ENCODE results near the gene CD22. TPM values are rescaled to one million over a fixed set of nuclear protein-coding genes. Genes with fewer than 3 reads are reported as not detected.
A peak's percentile ranks its signal among the peaks of the same experiment; 100 is the strongest.

Gene CD22
- total and polyA plus RNA-seq, 10 of the 15 experiments (the other 5 are each of a cell fraction or from before 2014, with no cell fraction given): 23.0 to 344 (median 181) TPM

GRCh38 chr19:35332817-35333216, 3.8 kb downstream of the CD22 start (continued):
- TF ChIP-seq TARDBP (IDR thresholded peaks at IDR 0.05; ENCODE audit: borderline replicate concordance) (no peak), HSF1 (IDR thresholded peaks at IDR 0.05; ENCODE audit: low read depth, low read length) (no peak), USF1 (IDR thresholded peaks at IDR 0.05; ENCODE audit: borderline replicate concordance, extremely low read length, insufficient read depth, low read depth, low read length) (no peak), CHD1 (IDR thresholded peaks at IDR 0.05; ENCODE audit: low read depth, low read length) (no peak), KLF5 (IDR thresholded peaks at IDR 0.05; ENCODE audit: partially characterized antibody) (peak; percentile 36), SREBF1 (IDR thresholded peaks at IDR 0.05; ENCODE audit: low read length) (no peak), STAT3 (IDR thresholded peaks at IDR 0.05; ENCODE audit: low read depth, low read length) (no peak), MLLT1 (IDR thresholded peaks at IDR 0.05) (0 out of 2 replicates have a peak, but pooled peaks have one; percentile 62), HCFC1 (IDR thresholded peaks at IDR 0.05; ENCODE audit: low read length) (no peak), CBFB (IDR thresholded peaks at IDR 0.05; ENCODE audit: low read depth) (no peak), ZNF622 (IDR thresholded peaks at IDR 0.05) (no peak), RBBP5 (conservative IDR thresholded peaks at IDR 0.05) (no peak), GATAD2B (conservative IDR thresholded peaks at IDR 0.05; ENCODE audit: low read depth) (no peak), ZNF592 (IDR thresholded peaks at IDR 0.05) (no peak), NBN (IDR thresholded peaks at IDR 0.05) (0 out of 2 replicates have a peak, but pooled peaks have one; percentile 33), RUNX3 (IDR thresholded peaks at IDR 0.05; ENCODE audit: low read length) (0 out of 2 replicates have a peak, but pooled peaks have one; percentile 4), RELA (IDR thresholded peaks at IDR 0.05; ENCODE audit: borderline replicate concordance, partially characterized antibody) (no peak), SUPT20H (IDR thresholded peaks at IDR 0.05; ENCODE audit: borderline replicate concordance, control insufficient read depth, low read depth, low read length) (no peak)
